Panc1 (cell line): ENCODE measurements around the gene ATXN7L1. TPM values are rescaled to one million over a fixed set of nuclear protein-coding genes. Genes with fewer than 3 reads are reported as not detected.

ENCODE experiments used
- ATAC-seq: fragments of 200-7000 bp; cut with Tn5 transposase; 2 replicates; pipeline ENCODE4 v1.9.1; 2020; ENCODE audit warnings: mild to moderate bottlenecking, moderate library complexity
- BruUV-seq: library from RNA; stranded (reverse); fragments of 400-500 nt; replicated peaks from 2 replicates; lab custom pipeline; 2021; lab: Mats Ljungman, UMichigan
- CTCF ChIA-PET: fragments of 300-600 bp; sonication (Branson Sonifier 250); formaldehyde crosslinking; loops from one replicate; lab custom pipeline; 2022; ENCODE audit warnings: antibody characterized with exemption; lab: Charles Lee
- POLR2A ChIA-PET: fragments of 300-600 bp; sonication (Branson Sonifier 250); formaldehyde crosslinking; loops from one replicate; lab custom pipeline; 2022; ENCODE audit warnings: antibody characterized with exemption; lab: Charles Lee
- DNase-seq: peaks from one replicate; pipeline ENCODE4 v3.0.0-alpha.2; 2010; ENCODE audit warnings: low read depth, low spot score
- H3K27ac ChIP-seq: 2 replicates; pipeline ENCODE4 v1.5.1; 2011; ENCODE audit warnings: mild to moderate bottlenecking, low read length, inconsistent platforms
- H3K27me3 ChIP-seq: fragments of 200-500 bp; sonication (Bioruptor generic); 2 replicates; pipeline ENCODE4 v1.6.0; 2014; ENCODE audit warnings: low read length, inconsistent platforms; ENCODE audit not compliant: control insufficient read depth, insufficient read depth
- H3K36me3 ChIP-seq: fragments of 200-500 bp; sonication (Bioruptor generic); 2 replicates; pipeline ENCODE4 v1.5.1; 2014; ENCODE audit warnings: inconsistent platforms, mild to moderate bottlenecking, low read length, moderate library complexity; ENCODE audit not compliant: control insufficient read depth, insufficient read depth
- H3K4me1 ChIP-seq: 2 replicates; pipeline ENCODE4 v1.5.1; 2011; ENCODE audit warnings: inconsistent platforms, mild to moderate bottlenecking, low read length, moderate library complexity; ENCODE audit not compliant: control insufficient read depth, insufficient read depth
- H3K4me3 ChIP-seq, 2 experiments: 2 replicates each; pipeline ENCODE4 v1.5.1; 2011 to 2012; ENCODE audit warnings: low read depth in 2 of 2, low read length in 2 of 2, mild to moderate bottlenecking in 2 of 2, inconsistent platforms in 1 of 2, moderate library complexity in 1 of 2
- H3K9me3 ChIP-seq: fragments of 200-500 bp; sonication (Bioruptor generic); 2 replicates; pipeline ENCODE4 v1.5.1; 2014; ENCODE audit warnings: low read depth, mild to moderate bottlenecking, inconsistent platforms, low read length, moderate library complexity; ENCODE audit not compliant: control insufficient read depth, insufficient read depth
- CTCF ChIP-seq: fragments of 450-650 bp; IDR thresholded peaks from 2 replicates; pipeline ENCODE4 v1.5.1; 2017; ENCODE audit warnings: mild to moderate bottlenecking
- POLR2AphosphoS5 ChIP-seq: IDR thresholded peaks from 2 replicates; pipeline ENCODE4 v1.6.1; 2012; ENCODE audit warnings: mild to moderate bottlenecking, low read depth, low read length, moderate library complexity
- REST ChIP-seq, 2 experiments: IDR thresholded peaks; 2 replicates each; pipeline ENCODE4 v1.6.1; 2011 to 2012; ENCODE audit warnings: low read depth in 2 of 2, control low read depth in 1 of 2, low read length in 1 of 2, mild to moderate bottlenecking in 1 of 2, moderate library complexity in 1 of 2; ENCODE audit not compliant: insufficient read depth in 1 of 2
- SIN3A ChIP-seq: IDR thresholded peaks from 2 replicates; pipeline ENCODE4 v1.6.1; 2012; ENCODE audit warnings: low read depth, mild to moderate bottlenecking, low read length, moderate library complexity, borderline replicate concordance; ENCODE audit not compliant: insufficient read depth
- TCF7L2 ChIP-seq: IDR thresholded peaks from 2 replicates; pipeline ENCODE4 v1.6.1; 2011; ENCODE audit warnings: mild to moderate bottlenecking, low read depth, low read length, inconsistent platforms
- in situ Hi-C: cut with HindIII; loops from 2 replicates; pipeline ENCODE4 v1.10.0; 2016; ENCODE audit warnings: low sequenced_read_pairs, low pct_unique_long_range_greater_than_20kb
- intact Hi-C: fragments of 100-400 bp; cut with micrococcal nuclease; formaldehyde crosslinking; loops from one replicate; pipeline ENCODE4 v1.10.0; 2022; ENCODE audit not compliant: unreplicated experiment
- total RNA-seq: library from RNA; stranded (reverse); gene quantifications from one replicate; pipeline ENCODE4 v1.2.1, GENCODE V29; 2021; ENCODE audit not compliant: unreplicated experiment

ATXN7L1 gene
- total RNA-seq, 1 experiment from 2014 or later = 10.8 TPM

GRCh38 chr7:105689067-105689819 is 187.2 kb downstream of the ATXN7L1 start:
- H3K4me1 ChIP-seq = peaks cover 4% of the 10 kb centered on the region
- BruUV-seq = no TSS peak
- ChIA-PET CTCF (interaction anchor here (0.7 kb wide), 1 partner anchor 37 kb away, joined by 3 read pairs; no protein-coding TSS in a partner anchor), POLR2A (no interaction called here)
- TF ChIP-seq SIN3A (no peak), CTCF (no peak), POLR2AphosphoS5 (no peak), REST (IDR thresholded peaks at IDR 0.05; ENCODE audit: insufficient read depth in 1 of 2, low read depth in 2 of 2, low read length in 1 of 2) (no peak), TCF7L2 (no peak)
- in situ Hi-C loops (no loop called here), intact Hi-C loops (no loop called here)
- H3K4me3 ChIP-seq = no peak overlapping the region
- no peaks in the 10 kb centered on the region for H3K9me3 ChIP-seq
- no peak for DNase-seq
- H3K36me3 ChIP-seq = no peaks in the 10 kb centered on the region
- no peak overlapping the region for H3K27ac ChIP-seq
- no peak for ATAC-seq
- H3K27me3 ChIP-seq = no peaks in the 10 kb centered on the region

GRCh38 chr7:105688617-105689016 is 187.8 kb downstream of the ATXN7L1 start:
- BruUV-seq = no TSS peak
- H3K36me3 ChIP-seq = no peaks in the 10 kb centered on the region
- ChIA-PET CTCF (no interaction called here), POLR2A (no interaction called here)
- H3K27me3 ChIP-seq = no peaks in the 10 kb centered on the region
- H3K9me3 ChIP-seq = no peaks in the 10 kb centered on the region
- H3K27ac ChIP-seq = no peak overlapping the region
- no peak overlapping the region for H3K4me3 ChIP-seq
- intact Hi-C loops = no loop called here
- no peak for TF ChIP-seq CTCF
- TF ChIP-seq TCF7L2 = no peak
- TF ChIP-seq SIN3A = no peak
- TF ChIP-seq REST (IDR thresholded peaks at IDR 0.05; ENCODE audit: insufficient read depth in 1 of 2, low read depth in 2 of 2, low read length in 1 of 2) = no peak
- TF ChIP-seq POLR2AphosphoS5 = no peak
- in situ Hi-C loops = no loop called here
- peaks cover 4% of the 10 kb centered on the region for H3K4me1 ChIP-seq
- ATAC-seq (no peak), DNase-seq (no peak)
